ENCODE results near the gene RIPOR1.

RIPOR1 gene

GRCh38 chr16:67537270-67537635 is 8.6 kb downstream of the RIPOR1 start:
- TF ChIP-seq CTCF (IDR thresholded peaks at IDR 0.05; ENCODE audit: low read depth, low read length): no peak
- no peaks in the 10 kb centered on the region for H3K27me3 ChIP-seq (ENCODE audit: insufficient read depth, low read depth, severe bottlenecking)
- H3K36me3 ChIP-seq: peaks cover 51% of the 10 kb centered on the region
- H3K9me3 ChIP-seq (ENCODE audit: severe bottlenecking): no peaks in the 10 kb centered on the region
- no peak for DNase-seq
- no peak overlapping the region for H3K27ac ChIP-seq
- H3K4me3 ChIP-seq (ENCODE audit: low read depth, low read length): no peak overlapping the region

- H3K36me3 ChIP-seq: peaks cover 52% of the 10 kb centered on the region
- H3K27ac ChIP-seq: no peak overlapping the region
- H3K4me3 ChIP-seq (ENCODE audit: low read depth, low read length): no peak overlapping the region
- H3K9me3 ChIP-seq (ENCODE audit: severe bottlenecking): no peaks in the 10 kb centered on the region
- H3K27me3 ChIP-seq (ENCODE audit: insufficient read depth, low read depth, severe bottlenecking): no peaks in the 10 kb centered on the region
- no peak for DNase-seq
- no peak for TF ChIP-seq CTCF (IDR thresholded peaks at IDR 0.05; ENCODE audit: low read depth, low read length)
These were observed 9.3 kb downstream of the RIPOR1 start for GRCh38 chr16:67537636-67538591.

- H3K4me3 ChIP-seq (ENCODE audit: low read depth, low read length): no peak overlapping the region
- TF ChIP-seq CTCF (IDR thresholded peaks at IDR 0.05; ENCODE audit: low read depth, low read length): no peak
- no peak overlapping the region for H3K27ac ChIP-seq
- H3K36me3 ChIP-seq: peaks cover 60% of the 10 kb centered on the region
- DNase-seq: no peak
- no peaks in the 10 kb centered on the region for H3K9me3 ChIP-seq (ENCODE audit: severe bottlenecking)
- H3K27me3 ChIP-seq (ENCODE audit: insufficient read depth, low read depth, severe bottlenecking): no peaks in the 10 kb centered on the region
These were observed 10.1 kb downstream of the RIPOR1 start for GRCh38 chr16:67538666-67539101.

GRCh38 chr16:67539271-67539670 is 10.6 kb downstream of the RIPOR1 start:
- DNase-seq: no peak
- Histone ChIP-seq H3K9me3 (ENCODE audit: severe bottlenecking) (no peaks in the 10 kb centered on the region), H3K36me3 (peaks cover 63% of the 10 kb centered on the region), H3K4me3 (ENCODE audit: low read depth, low read length) (no peak overlapping the region), H3K27ac (no peak overlapping the region), H3K27me3 (ENCODE audit: insufficient read depth, low read depth, severe bottlenecking) (no peaks in the 10 kb centered on the region)
- no peak for TF ChIP-seq CTCF (IDR thresholded peaks at IDR 0.05; ENCODE audit: low read depth, low read length)

- no peak for TF ChIP-seq CTCF (IDR thresholded peaks at IDR 0.05; ENCODE audit: low read depth, low read length)
- no peaks in the 10 kb centered on the region for H3K27me3 ChIP-seq (ENCODE audit: insufficient read depth, low read depth, severe bottlenecking)
- H3K9me3 ChIP-seq (ENCODE audit: severe bottlenecking): no peaks in the 10 kb centered on the region
- DNase-seq: no peak
- H3K27ac ChIP-seq: no peak overlapping the region
- no peak overlapping the region for H3K4me3 ChIP-seq (ENCODE audit: low read depth, low read length)
- H3K36me3 ChIP-seq: peaks cover 68% of the 10 kb centered on the region
These were observed 11.3 kb downstream of the RIPOR1 start for GRCh38 chr16:67539691-67540635.
